GM19239 (cell line): Measurements from ENCODE around the gene NOL4L.

Experiments
- DNase-seq: peaks from one replicate; pipeline ENCODE4 v3.0.0; 2011; ENCODE audit warnings: low spot score; ENCODE audit not compliant: insufficient read length
- FAIRE-seq: peaks from 2 replicates; lab custom pipeline; 2011; peaks lifted over from hg19 to GRCh38; lab: Jason Lieb, UNC

NOL4L gene

DNA sequence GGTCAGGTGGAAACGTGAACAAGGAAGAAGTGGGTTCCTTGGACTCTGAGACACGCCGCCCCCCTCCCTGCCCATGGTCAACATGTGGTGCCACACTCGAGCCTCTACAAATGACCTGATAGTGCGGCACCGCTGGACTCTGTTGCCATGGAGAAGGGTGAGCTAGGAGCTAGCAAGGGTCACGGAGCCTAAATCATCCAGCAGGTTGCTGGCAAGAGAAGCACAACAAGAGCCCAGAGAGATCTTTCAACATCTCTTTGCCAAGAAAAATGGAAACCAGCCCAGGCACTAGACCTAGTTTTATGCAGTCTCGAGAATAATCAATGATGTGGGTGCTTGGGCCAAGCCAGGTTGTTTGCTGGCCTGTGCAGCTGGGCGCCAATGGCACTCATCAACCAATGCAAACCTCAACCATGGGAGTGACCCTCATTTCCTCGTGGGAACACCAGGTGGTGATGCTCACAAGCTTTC lies 69.5 kb downstream of the NOL4L start:
- DNase-seq (no peak), FAIRE-seq (no peak)

DNA sequence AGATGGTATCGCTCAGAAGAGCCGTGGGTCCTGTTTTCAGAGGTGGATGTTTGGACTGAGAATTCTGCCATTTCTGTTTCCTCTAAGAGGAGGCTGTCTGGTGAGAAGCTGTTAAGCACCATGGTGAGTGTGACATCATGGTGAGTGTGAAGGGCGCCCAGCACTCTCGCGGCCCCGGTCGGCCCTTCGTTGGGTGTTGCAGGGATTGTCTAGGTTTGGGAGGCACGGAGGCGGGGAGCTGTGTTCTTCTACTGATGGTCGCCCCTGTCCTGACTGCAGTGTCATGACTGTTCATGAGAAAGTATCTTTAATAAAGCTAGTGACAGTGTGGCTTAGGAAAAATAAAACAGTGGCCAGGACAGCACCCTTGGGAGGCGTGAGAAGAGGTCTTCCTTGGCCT lies 70.4 kb downstream of the NOL4L start:
- no peak for DNase-seq
- no peak for FAIRE-seq

DNA sequence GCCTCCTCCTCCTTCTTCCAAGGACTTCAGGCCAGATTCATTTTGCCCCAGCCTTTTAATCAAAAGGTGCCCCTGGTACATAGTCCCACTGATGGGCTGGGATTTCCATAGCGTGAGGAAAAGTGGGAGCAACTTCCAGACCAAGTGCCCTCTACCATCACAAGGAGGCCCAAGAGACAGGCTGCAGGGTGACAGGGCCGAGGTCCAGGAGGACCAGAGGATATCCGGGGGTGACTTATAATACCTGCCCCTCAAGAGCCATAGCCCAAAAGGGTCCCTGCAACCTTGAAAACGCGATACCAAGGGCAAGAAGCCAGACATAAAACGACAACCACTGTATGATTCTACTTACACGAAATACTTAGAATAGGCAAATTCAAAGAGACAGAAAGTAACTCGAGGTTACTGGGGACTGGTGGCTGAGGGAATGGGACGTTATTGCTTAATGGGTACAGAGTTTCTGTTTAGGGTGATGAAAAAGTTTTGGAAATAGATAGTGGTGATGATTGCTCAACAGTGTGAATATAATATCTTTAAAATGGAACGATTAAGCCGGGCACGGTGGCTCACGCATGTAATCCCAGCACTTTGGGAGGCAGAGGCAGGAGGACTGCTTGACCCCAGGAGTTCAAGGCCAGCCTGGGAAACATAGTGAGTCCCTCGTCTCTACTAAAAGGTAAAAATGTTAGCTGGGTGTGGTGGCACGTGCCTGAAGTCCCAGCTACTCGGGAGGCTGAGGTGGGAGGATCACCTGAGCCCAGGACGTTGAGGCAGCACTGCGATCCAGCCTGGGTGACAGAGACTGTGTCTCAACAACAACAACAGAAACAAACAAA lies 71.9 kb downstream of the NOL4L start:
- DNase-seq (no peak), FAIRE-seq (no peak)

DNA sequence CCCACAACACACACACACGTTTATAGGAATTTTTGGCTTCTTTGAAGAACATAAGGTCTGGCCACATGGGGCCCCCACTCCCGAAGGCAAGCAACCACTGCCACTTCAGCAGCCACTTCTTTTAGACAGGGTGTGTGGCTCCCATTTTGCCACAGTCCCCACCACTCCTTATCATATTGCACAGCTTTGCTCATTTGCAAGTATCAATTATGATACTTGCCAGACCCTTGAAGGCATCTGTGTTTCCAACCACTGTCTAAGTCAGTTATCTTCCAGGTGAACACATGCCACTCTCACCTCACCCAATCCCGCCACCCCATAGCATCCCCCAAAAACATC lies 73.1 kb downstream of the NOL4L start:
- FAIRE-seq (no peak), DNase-seq (no peak)

DNA sequence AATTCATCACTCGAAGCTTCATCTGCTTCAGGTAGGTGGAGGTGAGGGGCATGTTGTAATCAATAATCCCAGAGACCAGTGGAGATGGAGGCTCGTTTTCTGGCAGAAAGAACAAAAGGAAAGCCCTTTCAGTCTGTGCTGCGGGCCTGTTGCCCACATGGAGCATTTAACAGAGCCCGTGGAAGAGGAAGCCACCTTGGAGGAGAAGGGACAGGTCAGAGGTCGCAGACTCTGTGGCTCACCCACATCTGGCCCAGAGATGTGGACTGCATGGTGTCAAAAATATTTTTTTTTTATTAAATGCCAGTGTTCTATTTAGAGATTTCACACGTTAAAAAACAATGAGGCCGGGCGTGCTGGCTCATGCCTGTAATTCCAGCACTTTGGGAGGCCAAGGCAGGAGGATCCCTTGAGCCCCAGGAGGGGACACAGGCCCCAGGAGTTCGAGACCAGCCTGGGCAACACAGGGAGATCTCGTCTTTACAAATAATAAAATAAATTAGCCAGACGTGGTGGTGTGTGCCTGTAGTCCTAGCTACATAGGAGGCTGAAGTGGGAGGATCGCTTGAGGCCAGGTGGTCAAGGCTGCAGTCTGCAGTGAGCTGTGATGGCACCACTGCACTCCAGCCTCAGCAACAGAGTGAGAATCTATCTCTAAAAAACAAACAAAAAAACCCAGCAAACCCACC lies 73.6 kb downstream of the NOL4L start:
- FAIRE-seq (no peak), DNase-seq (no peak)

DNA sequence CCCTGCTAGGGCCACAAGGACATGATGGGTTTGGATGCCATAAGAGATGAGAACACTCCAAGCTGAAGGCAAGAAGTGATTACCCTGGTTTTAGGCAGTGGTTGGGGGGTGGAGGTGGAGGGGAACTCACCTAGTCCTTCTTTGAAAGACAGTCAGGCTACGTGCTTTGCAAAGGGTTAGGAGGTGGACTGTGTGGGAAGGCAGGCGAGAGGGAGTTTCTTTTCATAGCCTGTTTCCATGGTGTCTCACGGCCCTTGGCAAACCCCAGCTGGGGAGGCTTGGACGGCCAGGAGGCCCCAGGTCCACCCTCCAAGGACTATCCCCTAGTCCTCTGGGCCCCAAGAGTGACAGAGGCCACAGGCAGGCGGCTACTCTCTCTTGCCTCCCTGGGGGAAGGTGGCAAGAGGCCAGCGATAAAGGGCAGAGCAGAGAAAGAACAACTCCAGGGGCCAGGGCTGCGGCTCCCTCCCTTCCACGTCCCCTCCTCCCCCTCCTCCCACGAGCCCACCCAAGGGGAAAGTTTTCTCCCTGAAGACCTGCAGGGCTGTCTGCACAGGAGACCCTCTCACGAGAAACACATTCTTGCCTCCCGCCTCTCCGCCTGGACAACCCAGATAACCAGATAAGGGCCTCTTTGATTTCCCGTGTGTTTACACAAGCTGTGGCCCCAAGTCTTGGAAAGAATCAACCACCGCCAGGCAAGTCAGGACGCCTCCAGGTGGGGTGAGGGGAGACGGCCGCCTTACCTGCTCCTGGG lies 74.4 kb downstream of the NOL4L start:
- DNase-seq (no peak), FAIRE-seq (no peak)

DNA sequence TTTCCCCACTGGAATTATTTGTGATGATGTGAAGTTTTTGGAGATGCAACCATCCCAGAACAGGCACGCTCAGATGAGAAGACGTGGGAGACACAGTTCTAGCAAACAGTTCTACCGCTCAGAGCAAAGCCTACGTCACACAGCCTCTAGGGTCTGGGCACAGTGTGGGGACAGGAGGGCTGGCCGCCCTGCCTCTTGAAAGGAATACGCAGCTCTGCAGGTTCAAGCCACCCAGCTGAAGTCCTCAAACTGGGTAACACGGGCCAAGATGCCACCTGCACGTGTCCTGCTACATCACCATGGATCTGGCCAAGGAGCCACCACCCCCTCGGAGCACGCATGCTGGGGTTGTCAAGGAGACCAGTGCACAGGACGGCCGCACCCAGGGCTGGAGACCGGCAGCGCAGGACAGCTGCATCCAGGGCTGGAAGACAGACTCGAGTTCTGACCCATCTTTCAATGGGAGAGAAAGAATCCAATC lies 75.0 kb downstream of the NOL4L start:
- no peak for DNase-seq

DNA sequence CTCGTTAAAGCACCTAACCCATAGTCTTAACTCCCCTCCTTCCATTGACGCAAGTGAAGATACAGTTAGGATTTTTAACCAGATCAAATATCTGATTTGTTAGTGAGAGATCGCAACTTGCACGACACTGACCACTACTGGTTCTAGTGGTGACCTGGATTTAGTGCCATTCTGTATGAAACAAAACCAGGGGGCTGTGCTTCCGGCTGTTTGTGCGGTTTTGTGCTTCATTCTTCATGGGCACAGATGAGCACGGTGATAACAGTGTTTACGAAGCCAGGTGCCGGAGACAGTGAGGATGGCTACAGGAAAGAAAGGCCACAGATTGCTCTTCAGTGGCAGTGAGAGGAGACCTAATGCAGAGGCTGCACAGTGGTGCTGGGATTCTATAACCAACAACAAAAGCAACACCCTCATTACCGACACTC lies 75.5 kb downstream of the NOL4L start:
- FAIRE-seq = peak; percentile 23
- DNase-seq = peak; percentile 44

More for the DNA sequence above, 75.0 kb downstream of the NOL4L start:
- no peak for FAIRE-seq

DNA sequence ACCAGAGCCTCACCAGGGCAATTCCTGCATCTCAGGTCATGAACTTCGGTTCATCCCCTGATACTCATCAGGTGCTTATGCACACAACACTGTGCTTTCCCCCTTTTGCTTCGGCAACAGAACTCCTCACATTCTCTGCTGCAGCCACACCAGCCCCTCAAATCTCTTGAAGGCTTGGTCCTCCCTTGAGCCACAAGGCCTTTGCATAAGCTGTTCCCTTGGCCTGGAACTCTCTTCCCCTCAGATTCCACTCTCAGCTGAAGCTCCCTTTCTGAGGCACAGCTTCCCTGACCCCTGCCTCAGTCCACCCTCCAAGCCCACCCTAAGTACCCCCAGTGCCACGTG lies 76.4 kb downstream of the NOL4L start:
- no peak for DNase-seq
- FAIRE-seq = no peak

DNA sequence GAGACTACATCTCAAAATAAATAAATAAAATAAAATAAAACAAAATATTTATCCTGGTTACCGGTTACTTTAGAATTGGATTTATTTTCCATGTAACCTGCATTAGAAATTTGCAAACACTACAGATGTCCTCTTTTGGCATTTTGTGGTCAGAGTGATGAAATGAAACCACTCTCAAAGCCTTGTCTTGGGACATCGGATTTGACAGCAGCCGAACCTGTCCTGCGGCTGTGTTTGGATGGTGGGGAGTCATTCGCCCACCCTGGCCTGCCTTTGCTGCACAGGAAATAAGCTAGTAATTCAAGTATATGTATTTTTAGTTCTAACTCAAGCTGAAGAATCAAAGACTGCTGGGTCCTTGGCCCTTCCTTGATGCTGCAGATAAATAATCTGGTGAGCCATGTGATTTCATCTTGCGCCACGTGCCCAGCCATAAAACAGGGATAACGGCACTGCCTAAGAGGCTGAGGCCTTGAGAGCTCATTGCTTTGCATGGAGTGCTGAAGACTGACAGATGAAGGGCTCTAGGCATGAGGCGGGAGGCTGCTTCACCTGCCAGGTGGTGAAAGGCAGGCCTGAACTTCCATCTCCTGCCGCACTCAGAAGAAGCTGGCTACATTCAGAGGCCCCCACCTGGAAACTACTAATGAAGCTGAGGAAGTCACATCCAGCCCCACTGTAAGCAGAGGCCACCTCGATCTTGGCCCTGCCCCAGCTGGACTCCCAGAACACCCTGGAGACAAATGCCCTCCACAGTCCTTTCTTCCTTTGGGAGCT lies 76.9 kb downstream of the NOL4L start:
- DNase-seq = no peak
- FAIRE-seq = no peak

DNA sequence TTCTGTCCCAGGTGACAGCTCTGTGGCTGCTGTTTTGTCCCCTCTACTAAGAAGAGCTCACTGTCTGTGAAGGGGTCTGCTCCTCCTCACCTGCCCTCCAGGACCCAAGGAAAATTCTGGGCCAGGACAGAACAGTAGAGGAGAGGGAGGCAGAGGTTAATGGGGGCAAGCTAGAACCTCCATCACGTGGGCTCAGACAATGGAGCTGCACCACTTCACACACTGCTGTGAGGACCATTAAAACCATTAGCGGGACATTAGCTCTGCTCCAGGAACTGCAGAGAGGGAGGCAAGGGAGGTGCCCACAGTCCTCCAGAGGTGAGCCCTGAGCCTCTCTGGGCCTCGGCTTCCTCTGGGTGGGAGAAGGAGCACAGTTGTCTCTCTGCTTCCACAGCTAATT lies 78.4 kb downstream of the NOL4L start:
- no peak for DNase-seq
- no peak for FAIRE-seq

DNA sequence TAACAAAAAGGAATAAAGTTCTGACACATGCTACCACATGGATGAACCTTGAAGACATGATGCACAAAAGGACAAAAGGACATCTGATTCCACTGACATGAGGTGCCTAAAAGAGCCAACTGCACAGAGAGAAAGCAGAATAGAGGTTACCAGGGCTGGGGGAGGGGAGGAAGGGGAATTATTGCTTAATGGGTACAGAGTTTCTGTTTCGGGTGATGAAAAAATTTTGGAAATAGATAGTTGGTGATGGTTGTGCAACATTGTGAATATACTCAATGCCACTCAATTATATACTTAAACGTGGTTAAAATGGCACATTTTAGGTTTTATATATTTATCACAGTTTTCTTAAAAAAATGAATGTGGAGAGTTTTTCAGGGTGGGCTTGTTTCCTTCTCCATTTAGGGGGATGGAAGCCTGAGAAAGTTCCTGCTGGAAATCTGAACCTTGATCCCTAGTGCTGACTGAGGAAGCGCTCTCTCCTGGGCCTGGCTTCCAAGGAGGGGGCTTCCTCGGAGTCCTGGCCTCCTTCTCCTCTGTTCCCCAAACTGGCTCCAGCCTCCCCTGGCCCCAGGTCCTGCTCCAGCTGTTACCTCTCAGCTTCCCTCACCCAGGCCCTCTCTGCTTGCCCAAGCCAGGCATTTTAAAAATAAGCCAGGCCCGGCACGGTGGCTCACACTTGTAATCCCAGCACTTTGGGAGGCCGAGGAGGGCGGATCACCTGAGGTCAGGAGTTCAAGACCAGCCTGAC lies 79.2 kb downstream of the NOL4L start:
- DNase-seq = no peak
- FAIRE-seq = no peak

DNA sequence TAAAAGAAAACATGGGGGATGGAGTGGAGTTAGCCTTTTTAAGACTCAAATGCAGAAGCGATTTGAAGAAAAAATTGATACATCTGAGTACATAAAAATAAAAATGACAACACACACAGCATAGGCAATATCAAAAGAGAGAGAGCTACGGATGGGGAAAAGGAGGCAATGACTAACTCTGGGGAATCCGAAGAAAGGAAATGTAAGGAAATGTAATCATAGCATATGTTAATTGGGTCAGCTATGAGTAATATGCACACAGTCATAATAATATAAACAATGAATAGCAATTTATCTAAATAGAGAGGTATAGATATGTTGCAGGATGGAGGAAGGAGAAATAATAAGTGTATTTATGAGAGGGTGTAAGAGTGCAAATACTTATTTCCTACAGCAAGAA lies 83.4 kb downstream of the NOL4L start:
- DNase-seq (no peak), FAIRE-seq (no peak)

DNA sequence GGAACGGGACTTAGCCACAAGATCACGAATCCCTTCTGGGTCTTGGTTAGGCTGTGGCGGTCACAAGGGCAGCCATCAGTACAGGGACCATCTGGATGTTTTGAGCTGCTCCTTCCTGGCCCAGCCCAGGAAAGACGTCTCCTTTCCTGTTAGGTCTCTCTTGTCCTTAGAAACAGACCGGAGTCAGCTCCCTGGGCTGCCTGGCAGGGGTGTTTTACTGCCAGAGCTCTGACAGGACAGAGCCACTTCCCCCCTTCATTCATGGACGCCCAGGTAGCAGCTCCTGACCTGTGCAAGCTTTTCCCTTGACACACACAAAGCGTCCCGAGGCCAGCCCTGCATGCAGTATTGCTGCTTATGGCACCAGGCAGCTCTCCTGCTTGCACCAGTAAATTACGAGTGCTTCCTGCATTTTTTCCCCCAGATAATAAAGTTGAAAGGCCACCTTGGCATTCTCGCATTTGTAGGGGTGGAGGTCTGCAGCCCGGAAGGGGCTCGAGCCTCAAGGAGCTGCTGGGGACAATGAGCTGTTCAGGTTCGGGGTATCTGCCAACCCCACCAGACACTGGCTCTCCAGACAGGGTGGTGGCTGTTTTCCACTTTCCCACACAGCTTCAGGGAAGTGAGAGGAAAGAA lies 87.4 kb downstream of the NOL4L start:
- no peak for DNase-seq
- no peak for FAIRE-seq

DNA sequence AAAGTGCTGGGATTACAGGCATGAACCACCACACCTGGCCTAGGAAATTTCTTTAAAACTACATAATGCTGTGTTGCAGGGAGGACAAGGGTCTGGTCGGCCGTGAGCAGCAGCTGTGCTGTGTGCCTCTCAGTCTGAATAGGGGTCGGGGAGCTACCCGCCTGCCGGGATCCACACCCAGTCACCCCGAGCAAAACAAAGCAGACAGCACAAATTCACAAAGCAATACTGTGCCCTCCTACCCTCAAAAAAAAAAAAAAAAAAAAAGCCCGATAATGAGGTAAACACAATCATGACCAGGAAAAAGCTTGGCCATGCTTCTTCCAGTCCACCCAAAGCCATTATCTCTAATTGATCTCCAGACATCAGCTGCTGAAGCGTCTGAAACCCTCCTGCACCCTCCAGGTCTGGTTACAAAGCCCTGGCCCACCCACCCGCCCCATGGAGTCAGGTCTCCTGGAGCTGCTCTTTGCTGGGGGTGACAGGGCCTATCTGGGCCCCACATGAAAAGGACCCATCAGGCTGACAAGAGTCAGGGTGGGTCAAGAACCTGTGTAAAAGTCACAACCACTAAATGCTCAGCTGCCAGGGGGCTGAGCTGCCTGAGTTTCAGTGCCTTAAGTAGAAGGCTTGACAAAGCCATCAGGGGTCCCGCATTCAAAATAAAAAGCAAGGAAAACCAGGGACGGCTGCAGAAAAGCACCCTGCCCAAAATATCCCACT lies 88.2 kb downstream of the NOL4L start:
- DNase-seq (no peak), FAIRE-seq (no peak)

DNA sequence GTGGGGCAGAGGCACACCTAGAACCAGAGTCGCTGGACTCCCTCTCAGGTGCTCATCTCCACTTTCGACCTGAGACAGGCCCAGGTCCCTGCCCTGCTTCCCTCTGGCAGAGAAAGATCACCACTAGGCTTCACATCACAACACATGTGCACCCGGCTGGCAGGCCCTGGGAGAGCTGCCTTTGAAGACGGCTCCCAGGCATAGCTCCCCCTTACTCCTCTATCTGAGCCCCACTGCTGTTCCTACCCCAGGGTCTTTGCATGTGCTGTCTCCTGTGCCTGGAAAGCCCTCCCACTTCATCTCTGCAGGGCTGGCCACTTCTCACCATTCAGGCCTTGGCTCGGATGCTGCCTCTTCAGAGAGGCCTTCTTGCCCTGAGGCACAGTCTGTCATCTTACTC lies 89.2 kb downstream of the NOL4L start:
- DNase-seq = no peak
- no peak for FAIRE-seq

DNA sequence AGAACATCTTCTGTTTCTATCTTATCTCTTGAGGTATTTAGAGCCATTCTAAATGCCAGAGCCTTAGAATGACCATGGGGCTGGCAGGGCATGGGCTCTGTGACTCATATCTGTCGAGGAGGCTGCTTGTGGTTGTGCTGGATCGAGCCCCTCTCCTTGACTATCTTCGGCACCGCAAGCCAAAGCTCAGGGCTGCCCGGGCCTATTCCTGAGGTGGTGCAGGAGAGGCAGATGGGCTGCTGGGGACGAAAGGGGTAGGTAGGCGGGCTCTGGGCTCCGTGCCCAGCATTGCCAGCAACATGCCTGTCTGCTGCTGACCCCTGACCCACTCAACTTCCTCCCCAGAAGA lies 89.9 kb downstream of the NOL4L start:
- FAIRE-seq = no peak

DNA sequence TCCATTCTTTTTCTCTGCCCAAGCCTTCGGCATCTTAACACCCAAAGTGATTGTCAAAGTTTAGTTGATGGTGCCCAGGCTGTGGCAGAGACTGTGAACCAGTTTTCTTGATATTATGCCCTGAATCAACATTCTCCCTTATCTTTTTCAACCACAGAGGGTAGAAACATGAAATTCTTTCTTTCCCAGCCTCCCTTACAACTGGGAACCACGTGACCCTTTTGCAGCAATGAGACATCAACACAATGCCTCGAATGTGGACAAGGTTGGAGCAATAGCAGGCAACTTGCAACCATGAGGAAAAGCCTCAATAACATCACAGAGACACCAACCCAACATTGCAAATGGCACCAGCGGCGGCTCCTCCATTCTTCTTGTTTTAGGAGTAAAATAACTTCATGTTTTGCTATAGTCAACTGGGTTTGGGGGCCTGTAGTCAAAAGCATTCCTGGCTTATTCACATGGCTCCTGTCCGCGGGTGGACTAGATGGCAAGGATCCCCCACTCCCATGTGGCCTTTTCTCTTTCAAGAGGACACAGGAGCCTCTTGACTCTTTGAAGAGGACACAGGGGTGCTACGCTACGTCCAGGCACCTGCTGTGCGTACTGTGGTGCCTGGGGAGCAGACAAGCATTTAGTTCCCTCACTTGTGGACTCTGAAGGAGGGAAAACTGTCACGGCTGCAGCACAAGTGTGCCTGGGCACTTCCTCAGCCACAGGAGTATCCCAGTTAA lies 90.5 kb downstream of the NOL4L start:
- DNase-seq (no peak), FAIRE-seq (no peak)

More for the DNA sequence above, 89.9 kb downstream of the NOL4L start:
- DNase-seq = no peak
